C4-2B (cell line): ENCODE data around the gene DNM1.

Source experiments
- H3K27ac ChIP-seq: fragments of 450-650 bp; 2 replicates; pipeline ENCODE4 v1.5.1; 2017
- CTCF ChIP-seq: fragments of 450-650 bp; conservative IDR thresholded peaks from 2 replicates; pipeline ENCODE4 v1.5.1; 2017; ENCODE audit warnings: mild to moderate bottlenecking
- ZFX ChIP-seq: fragments of 450-650 bp; IDR thresholded peaks from 2 replicates; pipeline ENCODE4 v1.6.1; 2017

Gene DNM1

GRCh38 chr9:128213746-128214497, 10.7 kb downstream of the DNM1 start:
- no peak for TF ChIP-seq ZFX
- no peak for TF ChIP-seq CTCF
- H3K27ac ChIP-seq = no peak overlapping the region

GRCh38 chr9:128214571-128215490, 11.7 kb downstream of the DNM1 start:
- TF ChIP-seq CTCF = no peak
- TF ChIP-seq ZFX = no peak

GRCh38 chr9:128215491-128216409, 12.6 kb downstream of the DNM1 start:
- TF ChIP-seq ZFX (no peak), CTCF (no peak)
- H3K27ac ChIP-seq = peak overlapping the region; percentile 8; the same call in 1 of the 2 replicates

More at GRCh38 chr9:128214571-128215490, 11.7 kb downstream of the DNM1 start:
- H3K27ac ChIP-seq = peak overlapping the region; percentile 8

- no peak overlapping the region for H3K27ac ChIP-seq
- TF ChIP-seq CTCF (no peak), ZFX (no peak)
Observed at GRCh38 chr9:128216781-128217553, 13.8 kb downstream of the DNM1 start.

GRCh38 chr9:128218172-128218517, 15.0 kb downstream of the DNM1 start:
- TF ChIP-seq CTCF = no peak
- no peak for TF ChIP-seq ZFX
- H3K27ac ChIP-seq = peak overlapping the region; percentile 24; the same call in 1 of the 2 replicates

GRCh38 chr9:128218518-128219389, 15.6 kb downstream of the DNM1 start:
- no peak for TF ChIP-seq ZFX
- TF ChIP-seq CTCF = no peak
- H3K27ac ChIP-seq = peak overlapping the region; percentile 24; the same call in 1 of the 2 replicates
